ENCODE results near the gene CADM1. TPM values are rescaled to one million over a fixed set of nuclear protein-coding genes. Genes with fewer than 3 reads are reported as not detected.

Gene CADM1
- total and polyA plus RNA-seq, 4 donors: 13.0 to 40.6 (median 28.9) TPM

- TF ChIP-seq REST (IDR thresholded peaks at IDR 0.05): no peak
Observed at GRCh38 chr11:115423728-115424459, 80.3 kb downstream of the CADM1 start (continued).

- H3K4me1 ChIP-seq (ENCODE audit: control insufficient read depth in 4 of 4, insufficient read depth in 4 of 4, low read length in 3 of 4): peaks cover 0 to 4% (median 1%) of the 10 kb centered on the region in 4 donors
- H3K9ac ChIP-seq (ENCODE audit: low read depth in 1 of 2, low read length in 2 of 2): no peak overlapping the region
- H3K4me3 ChIP-seq (ENCODE audit: low read depth in 1 of 3, low read length in 3 of 3): no peak overlapping the region
- H3K36me3 ChIP-seq (ENCODE audit: control insufficient read depth in 4 of 4, insufficient read depth in 3 of 4, low read depth in 1 of 4, low read length in 3 of 4): no peaks in the 10 kb centered on the region
- TF ChIP-seq GABPA (IDR thresholded peaks at IDR 0.05 in 1 of 2, conservative IDR thresholded peaks at IDR 0.05 in 1 of 2) (no peak), HNF4A (conservative IDR thresholded peaks at IDR 0.05) (no peak), RXRA (IDR thresholded peaks at IDR 0.05) (no peak), JUND (IDR thresholded peaks at IDR 0.05) (no peak), HNF4G (IDR thresholded peaks at IDR 0.05) (no peak), CTCF (IDR thresholded peaks at IDR 0.05; ENCODE audit: low read depth, low read length, missing input control) (no peak), MAX (IDR thresholded peaks at IDR 0.05) (no peak), SP1 (IDR thresholded peaks at IDR 0.05) (no peak), NR2F2 (IDR thresholded peaks at IDR 0.05) (no peak), FOXA1 (IDR thresholded peaks at IDR 0.05) (no peak)
- H3K9me3 ChIP-seq (ENCODE audit: control insufficient read depth in 4 of 4, low read length in 3 of 4): no peaks in the 10 kb centered on the region
- no peak for DNase-seq (ENCODE audit: low spot score)
- no peaks in the 10 kb centered on the region for H3K27me3 ChIP-seq (ENCODE audit: control insufficient read depth in 4 of 4, insufficient read depth in 4 of 4, low read length in 3 of 4)
- WGBS: 85% methylated on average over 6 of the region's 6 CpGs
- H3K27ac ChIP-seq (ENCODE audit: low read depth in 1 of 2, low read length in 2 of 2): no peak overlapping the region
Observed at GRCh38 chr11:115421992-115422689, 82.1 kb downstream of the CADM1 start.

- no peak for DNase-seq (ENCODE audit: low spot score)
- no peak overlapping the region for H3K9ac ChIP-seq (ENCODE audit: low read depth in 1 of 2, low read length in 2 of 2)
- H3K27ac ChIP-seq (ENCODE audit: low read depth in 1 of 2, low read length in 2 of 2): no peak overlapping the region
- no peaks in the 10 kb centered on the region for H3K9me3 ChIP-seq (ENCODE audit: control insufficient read depth in 4 of 4, low read length in 3 of 4)
- no peaks in the 10 kb centered on the region for H3K36me3 ChIP-seq (ENCODE audit: control insufficient read depth in 4 of 4, insufficient read depth in 3 of 4, low read depth in 1 of 4, low read length in 3 of 4)
- H3K4me1 ChIP-seq (ENCODE audit: control insufficient read depth in 4 of 4, insufficient read depth in 4 of 4, low read length in 3 of 4): peaks cover 0 to 4% (median 1%) of the 10 kb centered on the region in 4 donors
- H3K27me3 ChIP-seq (ENCODE audit: control insufficient read depth in 4 of 4, insufficient read depth in 4 of 4, low read length in 3 of 4): no peaks in the 10 kb centered on the region
- no peak overlapping the region for H3K4me3 ChIP-seq (ENCODE audit: low read depth in 1 of 3, low read length in 3 of 3)
- WGBS: 88% methylated on average over 9 of the region's 9 CpGs
- TF ChIP-seq ATF3 (IDR thresholded peaks at IDR 0.05) (no peak), YY1 (IDR thresholded peaks at IDR 0.05) (no peak), SP1 (IDR thresholded peaks at IDR 0.05) (no peak), FOXA2 (IDR thresholded peaks at IDR 0.05) (no peak), FOXA1 (IDR thresholded peaks at IDR 0.05) (no peak), HNF4A (conservative IDR thresholded peaks at IDR 0.05) (no peak), HNF4G (IDR thresholded peaks at IDR 0.05) (no peak), TAF1 (conservative IDR thresholded peaks at IDR 0.05) (no peak), JUND (IDR thresholded peaks at IDR 0.05) (no peak), EGR1 (IDR thresholded peaks at IDR 0.05; ENCODE audit: low read depth in 2 of 2) (no peak), NR2F2 (IDR thresholded peaks at IDR 0.05) (no peak), RXRA (IDR thresholded peaks at IDR 0.05) (no peak), ZBTB33 (IDR thresholded peaks at IDR 0.05) (no peak), GABPA (IDR thresholded peaks at IDR 0.05 in 1 of 2, conservative IDR thresholded peaks at IDR 0.05 in 1 of 2) (no peak), RAD21 (IDR thresholded peaks at IDR 0.05) (no peak), MAX (IDR thresholded peaks at IDR 0.05) (no peak)
Observed at GRCh38 chr11:115421352-115421991, 82.7 kb downstream of the CADM1 start.

Data from liver (tissue), 9 donors.